DOHH2 (cell line): ENCODE results near the gene CELSR3.

Experiments
- CTCF ChIP-seq: fragments of 200-600 bp; sonication (generic); IDR thresholded peaks from one replicate; pipeline ENCODE4 v1.5.1; 2014; ENCODE audit warnings: antibody characterized with exemption, mild to moderate bottlenecking, low read depth, low read length; ENCODE audit not compliant: poor library complexity, severe bottlenecking
- EZH2phosphoT487 ChIP-seq: fragments of 200-600 bp; sonication (generic); IDR thresholded peaks from 2 replicates; pipeline ENCODE4 v1.6.1; 2017; ENCODE audit warnings: borderline replicate concordance, mild to moderate bottlenecking, antibody characterized with exemption, low read length, moderate library complexity, mixed read lengths

- TF ChIP-seq CTCF = no peak
- TF ChIP-seq EZH2phosphoT487 = no peak
These were observed 437 bp downstream of the CELSR3 start for GRCh38 chr3:48662145-48662752.
